HL-60 (cell line): ENCODE results near the gene CDH23.

Experiments
- CTCF ChIP-seq: IDR thresholded peaks from one replicate; pipeline ENCODE4 v1.5.1; 2011; ENCODE audit warnings: low read length, control low read depth, inconsistent platforms; ENCODE audit not compliant: insufficient read depth
- GABPA ChIP-seq: IDR thresholded peaks from 2 replicates; pipeline ENCODE4 v1.6.1; 2012; ENCODE audit warnings: low read depth
- POLR2AphosphoS5 ChIP-seq: IDR thresholded peaks from 2 replicates; pipeline ENCODE4 v1.6.1; 2012; ENCODE audit warnings: low read depth
- REST ChIP-seq: IDR thresholded peaks from 2 replicates; pipeline ENCODE4 v1.6.1; 2012; ENCODE audit warnings: low read depth; ENCODE audit not compliant: insufficient replicate concordance

- TF ChIP-seq REST (no peak), CTCF (no peak), POLR2AphosphoS5 (no peak), GABPA (no peak)
Measured at GRCh38 chr10:71599518-71599917, 202.8 kb downstream of the CDH23 start.
